Gastroesophageal sphincter (tissue), 4 donors: ENCODE results near the gene PTGFRN. TPM values are rescaled to one million over a fixed set of nuclear protein-coding genes. Genes with fewer than 3 reads are reported as not detected.

Experiments
- ATAC-seq: fragments of 150-250 bp; one replicate; pipeline ENCODE4 v1.9.1; 2016; ENCODE audit warnings: mild to moderate bottlenecking, moderate library complexity
- H3K27ac ChIP-seq, 4 donors: fragments of 200-600 bp; sonication (generic) in 3 of 4; 1 replicate in 3 of 4; 2 replicates in 1 of 4; pipeline ENCODE4 v1.5.1; 2016 to 2019
- H3K27me3 ChIP-seq: fragments of 200-600 bp; sonication (generic); one replicate; pipeline ENCODE4 v1.5.1; 2019
- H3K36me3 ChIP-seq, 2 donors: fragments of 200-600 bp; sonication (generic); one replicate each; pipeline ENCODE4 v1.5.1; 2019; ENCODE audit warnings: control low read depth in 1 of 2
- H3K4me1 ChIP-seq, 3 donors: fragments of 200-600 bp; sonication (generic); 1 replicate in 2 of 3; 2 replicates in 1 of 3; pipeline ENCODE4 v1.5.1; 2016 to 2019; ENCODE audit warnings: control low read depth in 2 of 3
- H3K4me3 ChIP-seq, 2 donors: fragments of 200-600 bp; sonication (generic); one replicate each; pipeline ENCODE4 v1.5.1; 2019; ENCODE audit warnings: mild to moderate bottlenecking in 1 of 2, moderate library complexity in 1 of 2
- H3K9me3 ChIP-seq, 3 donors: fragments of 200-600 bp; sonication (generic); one replicate each; pipeline ENCODE4 v1.5.1; 2017 to 2019; ENCODE audit warnings: control low read depth in 2 of 3
- EP300 ChIP-seq: sonication (generic); formaldehyde crosslinking; IDR thresholded peaks from one replicate; pipeline ENCODE4 v1.6.1; 2017; ENCODE audit warnings: antibody characterized with exemption, mild to moderate bottlenecking
- POLR2A ChIP-seq, 2 donors: fragments of 450-650 bp; IDR thresholded peaks; one replicate each; pipeline ENCODE4 v1.6.1; 2017; ENCODE audit warnings: antibody characterized with exemption in 2 of 2, mild to moderate bottlenecking in 2 of 2, moderate library complexity in 1 of 2
- POLR2AphosphoS5 ChIP-seq: sonication (generic); formaldehyde crosslinking; IDR thresholded peaks from one replicate; pipeline ENCODE4 v1.6.1; 2017; ENCODE audit warnings: antibody characterized with exemption
- WGBS, 2 donors: methylation state at CpG; one replicate each; pipeline ENCODE4 v1.1.5; 2018; ENCODE audit warnings: low coverage in 1 of 2; 5-methylcytosine and 5-hydroxymethylcytosine counted together
- total RNA-seq, 4 donors: library from RNA; depleted of rRNA; stranded (reverse); fragments of >200 nt; gene quantifications; one replicate each; pipeline ENCODE4 v1.1.0, GENCODE V29; 2016
- TF ChIP-seq, protein P1 (sequence below), 4 experiments: fragments of 200-600 bp in 2 of 4; fragments of 450-650 bp in 2 of 4; sonication (generic) in 1 of 4; IDR thresholded peaks; one replicate each; pipeline ENCODE4 v1.5.1; 2017 to 2019; ENCODE audit warnings: antibody characterized with exemption in 4 of 4, mild to moderate bottlenecking in 2 of 4, moderate library complexity in 2 of 4

PTGFRN gene
- total RNA-seq, 4 donors from 2014 or later: 60.0 to 166 (median 101) TPM

GRCh38 chr1:116993286-116993685 lies 83.6 kb downstream of the PTGFRN start:
- WGBS, 2 donors: 91 to 98% methylated on average over 7 of the region's 7 CpGs
- no peak for ATAC-seq
- H3K4me1 ChIP-seq: peaks cover 2 to 26% (median 14%) of the 10 kb centered on the region in 3 donors
- no peak overlapping the region for H3K27ac ChIP-seq
- H3K27me3 ChIP-seq: no peaks in the 10 kb centered on the region
- H3K4me3 ChIP-seq: no peak overlapping the region
- H3K9me3 ChIP-seq: no peaks in the 10 kb centered on the region
- TF ChIP-seq POLR2A (IDR thresholded peaks at IDR 0.05) (no peak), POLR2AphosphoS5 (no peak), EP300 (no peak)
- TF ChIP-seq, protein P1, sequence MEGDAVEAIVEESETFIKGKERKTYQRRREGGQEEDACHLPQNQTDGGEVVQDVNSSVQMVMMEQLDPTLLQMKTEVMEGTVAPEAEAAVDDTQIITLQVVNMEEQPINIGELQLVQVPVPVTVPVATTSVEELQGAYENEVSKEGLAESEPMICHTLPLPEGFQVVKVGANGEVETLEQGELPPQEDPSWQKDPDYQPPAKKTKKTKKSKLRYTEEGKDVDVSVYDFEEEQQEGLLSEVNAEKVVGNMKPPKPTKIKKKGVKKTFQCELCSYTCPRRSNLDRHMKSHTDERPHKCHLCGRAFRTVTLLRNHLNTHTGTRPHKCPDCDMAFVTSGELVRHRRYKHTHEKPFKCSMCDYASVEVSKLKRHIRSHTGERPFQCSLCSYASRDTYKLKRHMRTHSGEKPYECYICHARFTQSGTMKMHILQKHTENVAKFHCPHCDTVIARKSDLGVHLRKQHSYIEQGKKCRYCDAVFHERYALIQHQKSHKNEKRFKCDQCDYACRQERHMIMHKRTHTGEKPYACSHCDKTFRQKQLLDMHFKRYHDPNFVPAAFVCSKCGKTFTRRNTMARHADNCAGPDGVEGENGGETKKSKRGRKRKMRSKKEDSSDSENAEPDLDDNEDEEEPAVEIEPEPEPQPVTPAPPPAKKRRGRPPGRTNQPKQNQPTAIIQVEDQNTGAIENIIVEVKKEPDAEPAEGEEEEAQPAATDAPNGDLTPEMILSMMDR (IDR thresholded peaks at IDR 0.05): no peak
- H3K36me3 ChIP-seq: peaks cover 0 to 22% of the 10 kb centered on the region in 2 donors

DNA sequence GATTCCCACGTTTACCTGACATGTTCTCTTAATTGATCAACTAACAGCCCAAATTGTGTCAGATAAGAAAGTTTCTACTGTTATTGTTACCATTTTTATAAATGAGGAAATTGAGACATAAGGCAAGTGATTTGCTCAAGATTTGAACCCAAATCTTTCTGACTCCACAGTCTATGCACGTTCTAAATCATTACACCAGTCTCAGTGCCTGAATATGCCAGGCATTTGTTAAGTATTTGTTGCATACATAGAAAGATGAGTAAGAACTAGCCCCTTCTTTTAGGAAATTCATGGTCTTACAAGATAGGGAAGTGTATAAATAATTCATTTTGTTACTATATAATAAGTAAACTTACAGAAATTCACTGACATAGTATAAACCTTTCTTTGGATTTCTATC lies 84.7 kb downstream of the PTGFRN start:
- TF ChIP-seq POLR2A (IDR thresholded peaks at IDR 0.05) (no peak), POLR2AphosphoS5 (no peak), EP300 (no peak)
- TF ChIP-seq, protein P1 (IDR thresholded peaks at IDR 0.05): no peak
- ATAC-seq: no peak
- WGBS, 2 donors: 72 to 90% methylated on average over 1 to 2 of the region's 2 CpGs
- Histone ChIP-seq H3K36me3 (peaks cover 0 to 22% of the 10 kb centered on the region in 2 donors), H3K9me3 (no peaks in the 10 kb centered on the region), H3K4me3 (no peak overlapping the region), H3K27me3 (no peaks in the 10 kb centered on the region), H3K4me1 (peaks cover 2 to 15% (median 3%) of the 10 kb centered on the region in 3 donors), H3K27ac (no peak overlapping the region)

DNA sequence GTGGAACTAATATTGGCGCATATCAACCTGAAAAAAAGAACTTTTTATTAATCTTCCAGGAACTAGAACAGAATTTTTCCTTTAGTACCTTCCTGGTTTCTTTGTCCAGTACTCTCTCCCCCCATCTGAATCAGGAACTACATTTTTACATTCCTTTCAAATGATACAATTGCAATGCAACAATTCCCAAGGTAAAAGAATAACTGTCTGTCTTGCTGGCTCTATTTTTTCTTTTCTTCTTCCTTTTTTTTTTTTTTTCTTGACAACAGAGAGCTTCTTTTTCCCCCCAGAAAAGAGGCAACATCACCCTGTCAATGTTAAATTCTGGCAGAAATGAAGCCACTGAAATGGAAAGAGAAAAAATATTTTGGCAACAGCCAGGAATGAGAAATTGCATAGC lies 87.3 kb downstream of the PTGFRN start:
- ATAC-seq: no peak
- H3K4me3 ChIP-seq: no peak overlapping the region
- H3K36me3 ChIP-seq: peaks cover 0 to 1% of the 10 kb centered on the region in 2 donors
- H3K4me1 ChIP-seq: no peaks in the 10 kb centered on the region
- 82 to 100% methylated on average over 1 of the region's 1 CpG for WGBS, 2 donors
- TF ChIP-seq EP300 (no peak), POLR2A (IDR thresholded peaks at IDR 0.05) (no peak), POLR2AphosphoS5 (no peak)
- TF ChIP-seq, protein P1 (IDR thresholded peaks at IDR 0.05): no peak
- no peak overlapping the region for H3K27ac ChIP-seq
- H3K27me3 ChIP-seq: no peaks in the 10 kb centered on the region
- no peaks in the 10 kb centered on the region for H3K9me3 ChIP-seq

DNA sequence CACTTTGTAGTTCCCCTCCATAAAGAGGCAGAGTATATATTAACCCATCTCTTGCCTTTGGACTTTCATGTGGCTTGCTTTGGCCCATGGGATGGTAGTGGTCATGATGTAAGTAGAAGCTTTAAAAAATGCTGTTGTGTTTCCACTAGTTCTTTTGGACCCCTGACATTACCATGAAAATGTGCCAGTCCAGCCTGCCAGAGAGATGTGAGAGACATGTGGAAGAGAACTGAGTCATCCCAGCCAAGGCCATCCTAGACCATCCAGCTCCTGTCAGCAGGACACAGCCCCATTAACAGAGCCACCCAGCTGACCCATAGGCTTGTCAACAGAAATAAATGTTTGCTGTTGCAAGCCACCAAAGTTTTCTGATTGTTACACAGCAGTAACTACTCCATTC lies 87.9 kb downstream of the PTGFRN start:
- ATAC-seq: no peak
- Histone ChIP-seq H3K27ac (no peak overlapping the region), H3K4me1 (no peaks in the 10 kb centered on the region), H3K4me3 (no peak overlapping the region), H3K27me3 (no peaks in the 10 kb centered on the region), H3K9me3 (no peaks in the 10 kb centered on the region), H3K36me3 (no peaks in the 10 kb centered on the region)
- TF ChIP-seq POLR2AphosphoS5: no peak

DNA sequence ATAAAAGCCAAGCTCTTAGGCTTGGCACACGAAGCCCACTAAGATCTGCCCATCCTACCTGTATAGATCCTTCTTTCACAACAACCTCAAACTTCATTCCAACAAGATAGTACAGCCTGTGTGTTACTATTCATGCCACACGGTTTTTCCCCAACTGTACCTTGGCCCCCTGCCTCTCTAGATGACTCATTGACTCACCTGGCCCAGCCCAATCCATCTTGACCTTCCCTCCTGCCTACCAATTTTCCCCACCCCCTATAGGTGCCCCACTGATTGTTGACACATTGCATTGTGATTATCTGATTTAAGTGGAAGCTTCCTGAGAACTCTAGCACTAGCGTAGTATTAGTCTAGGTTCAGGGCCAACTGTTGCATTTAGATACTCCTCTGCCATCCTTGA lies 89.9 kb downstream of the PTGFRN start:
- no peak for ATAC-seq
- WGBS, 2 donors: 85 to 90% methylated on average over 2 to 3 of the region's 3 CpGs
- H3K4me1 ChIP-seq: no peaks in the 10 kb centered on the region

More for the DNA sequence above, 89.9 kb downstream of the PTGFRN start:
- H3K27ac ChIP-seq: no peak overlapping the region
- no peaks in the 10 kb centered on the region for H3K27me3 ChIP-seq
- TF ChIP-seq EP300 (no peak), POLR2AphosphoS5 (no peak), POLR2A (IDR thresholded peaks at IDR 0.05) (no peak)
- TF ChIP-seq, protein P1 (IDR thresholded peaks at IDR 0.05): no peak
- no peaks in the 10 kb centered on the region for H3K36me3 ChIP-seq
- H3K9me3 ChIP-seq: no peaks in the 10 kb centered on the region
- no peak overlapping the region for H3K4me3 ChIP-seq
